Neural progenitor cell (in vitro differentiated cells): Measurements from ENCODE around the gene RBPMS2. TPM values are rescaled to one million over a fixed set of nuclear protein-coding genes. Genes with fewer than 3 reads are reported as not detected.

Experiments
- DNase-seq: peaks from one replicate; pipeline ENCODE4 v3.0.0-alpha.2; 2016; ENCODE audit warnings: low spot score
- H2AFZ ChIP-seq: fragments of 200-600 bp; sonication (generic); replicated peaks from 2 replicates; pipeline ENCODE4 v1.6.1; 2016; ENCODE audit warnings: antibody characterized with exemption
- H3F3A ChIP-seq: fragments of 200-600 bp; sonication (generic); 2 replicates; pipeline ENCODE4 v1.6.1; 2016; ENCODE audit warnings: antibody characterized with exemption, low read depth
- H3K27ac ChIP-seq: fragments of 200-600 bp; sonication (generic); 2 replicates; pipeline ENCODE4 v1.5.1; 2016; ENCODE audit warnings: mild to moderate bottlenecking
- H3K27me3 ChIP-seq: fragments of 200-600 bp; sonication (generic); 2 replicates; pipeline ENCODE4 v1.6.1; 2016; ENCODE audit warnings: mild to moderate bottlenecking, moderate library complexity
- H3K36me3 ChIP-seq: fragments of 200-600 bp; sonication (generic); 2 replicates; pipeline ENCODE4 v1.5.1; 2016
- H3K4me1 ChIP-seq: fragments of 200-600 bp; sonication (generic); 2 replicates; pipeline ENCODE4 v1.6.1; 2016; ENCODE audit warnings: mixed run types
- H3K4me2 ChIP-seq: fragments of 200-600 bp; sonication (generic); 2 replicates; pipeline ENCODE4 v1.6.1; 2016
- H3K4me3 ChIP-seq: fragments of 200-600 bp; sonication (generic); 2 replicates; pipeline ENCODE4 v1.5.1; 2016
- H3K79me2 ChIP-seq: fragments of 200-600 bp; sonication (generic); 2 replicates; pipeline ENCODE4 v1.6.1; 2016; ENCODE audit warnings: low read depth
- H3K9ac ChIP-seq: fragments of 200-600 bp; sonication (generic); 2 replicates; pipeline ENCODE4 v1.6.1; 2016
- H3K9me3 ChIP-seq: fragments of 200-600 bp; sonication (generic); 2 replicates; pipeline ENCODE4 v1.5.1; 2016; ENCODE audit warnings: low read depth
- H4K20me1 ChIP-seq: fragments of 200-600 bp; sonication (generic); 2 replicates; pipeline ENCODE4 v1.6.1; 2016; ENCODE audit warnings: low read depth
- H3K27ac Mint-ChIP-seq: 3 replicates; pipeline ENCODE4 v1.8.0; 2021; ENCODE audit warnings: mixed read lengths
- H3K27me3 Mint-ChIP-seq: 2 replicates; pipeline ENCODE4 v1.8.0; 2022; ENCODE audit warnings: low read depth, mild to moderate bottlenecking, inconsistent platforms, moderate library complexity, mixed read lengths; ENCODE audit not compliant: insufficient read depth
- H3K36me3 Mint-ChIP-seq: 3 replicates; pipeline ENCODE4 v1.8.0; 2021; ENCODE audit warnings: mixed read lengths
- H3K4me1 Mint-ChIP-seq: 3 replicates; pipeline ENCODE4 v1.8.0; 2021; ENCODE audit warnings: mixed read lengths
- H3K4me3 Mint-ChIP-seq: 3 replicates; pipeline ENCODE4 v1.8.0; 2021; ENCODE audit warnings: mild to moderate bottlenecking, moderate library complexity, mixed read lengths
- H3K9me3 Mint-ChIP-seq: 3 replicates; pipeline ENCODE4 v1.8.0; 2020; ENCODE audit warnings: mixed read lengths
- CTCF ChIP-seq: fragments of 200-600 bp; sonication (generic); IDR thresholded peaks from 2 replicates; pipeline ENCODE4 v1.5.1; 2017; ENCODE audit warnings: antibody characterized with exemption, mild to moderate bottlenecking
- EZH2 ChIP-seq: fragments of 200-600 bp; sonication (generic); IDR thresholded peaks from 2 replicates; pipeline ENCODE4 v1.6.1; 2017; ENCODE audit warnings: antibody characterized with exemption, mild to moderate bottlenecking, moderate library complexity
- EZH2phosphoT487 ChIP-seq: fragments of 200-600 bp; sonication (generic); IDR thresholded peaks from 2 replicates; pipeline ENCODE4 v1.6.1; 2017; ENCODE audit warnings: antibody characterized with exemption
- total RNA-seq: library from RNA; depleted of rRNA; stranded (reverse); fragments of >200 nt; gene quantifications from 2 replicates; pipeline ENCODE4 v1.2.3, GENCODE V29; 2015; ENCODE audit warnings: low replicate concordance

RBPMS2 gene
- total RNA-seq, 1 donor from 2014 or later: 0.15 TPM

DNA sequence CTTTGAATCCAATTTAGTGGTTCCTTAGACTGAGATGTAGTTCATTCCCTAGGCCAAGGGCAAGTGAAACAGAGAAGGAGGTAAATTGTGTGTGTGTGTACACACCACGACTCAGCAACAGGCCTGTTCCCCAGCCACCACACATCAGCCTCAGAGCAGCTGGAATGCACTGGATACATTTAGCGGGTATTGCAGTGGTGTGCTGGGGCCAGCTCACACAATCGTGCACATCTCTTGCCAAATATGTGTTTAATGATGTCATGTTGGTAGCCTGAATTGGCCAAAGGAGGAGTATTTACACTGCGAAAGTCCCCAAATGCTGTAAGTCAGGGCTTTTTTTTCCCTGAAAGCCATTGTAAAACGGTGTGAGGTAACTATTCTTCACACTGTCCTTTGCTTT lies 82.3 kb downstream of the RBPMS2 start:
- DNase-seq: no peak
- Histone ChIP-seq H3K36me3 (peaks cover 12% of the 10 kb centered on the region), H3F3A (peaks cover 35% of the 10 kb centered on the region), H3K4me1 (peaks cover 25% of the 10 kb centered on the region), H3K27ac (no peak overlapping the region), H3K9ac (no peak overlapping the region), H3K4me2 (no peak overlapping the region), H4K20me1 (peaks cover 96% of the 10 kb centered on the region), H3K4me3 (no peak overlapping the region), H3K27me3 (no peaks in the 10 kb centered on the region), H3K79me2 (peaks cover 73% of the 10 kb centered on the region), H3K9me3 (no peaks in the 10 kb centered on the region), H2AFZ (no peak overlapping the region)
- peaks cover 8% of the 10 kb centered on the region for H3K27me3 Mint-ChIP-seq
- peaks cover 42% of the 10 kb centered on the region for H3K36me3 Mint-ChIP-seq
- H3K4me1 Mint-ChIP-seq: peaks cover 33% of the 10 kb centered on the region
- H3K9me3 Mint-ChIP-seq: no peaks in the 10 kb centered on the region
- no peak overlapping the region for H3K4me3 Mint-ChIP-seq
- no peak overlapping the region for H3K27ac Mint-ChIP-seq
- no peak for TF ChIP-seq CTCF
- no peak for TF ChIP-seq EZH2phosphoT487
- TF ChIP-seq EZH2: no peak

DNA sequence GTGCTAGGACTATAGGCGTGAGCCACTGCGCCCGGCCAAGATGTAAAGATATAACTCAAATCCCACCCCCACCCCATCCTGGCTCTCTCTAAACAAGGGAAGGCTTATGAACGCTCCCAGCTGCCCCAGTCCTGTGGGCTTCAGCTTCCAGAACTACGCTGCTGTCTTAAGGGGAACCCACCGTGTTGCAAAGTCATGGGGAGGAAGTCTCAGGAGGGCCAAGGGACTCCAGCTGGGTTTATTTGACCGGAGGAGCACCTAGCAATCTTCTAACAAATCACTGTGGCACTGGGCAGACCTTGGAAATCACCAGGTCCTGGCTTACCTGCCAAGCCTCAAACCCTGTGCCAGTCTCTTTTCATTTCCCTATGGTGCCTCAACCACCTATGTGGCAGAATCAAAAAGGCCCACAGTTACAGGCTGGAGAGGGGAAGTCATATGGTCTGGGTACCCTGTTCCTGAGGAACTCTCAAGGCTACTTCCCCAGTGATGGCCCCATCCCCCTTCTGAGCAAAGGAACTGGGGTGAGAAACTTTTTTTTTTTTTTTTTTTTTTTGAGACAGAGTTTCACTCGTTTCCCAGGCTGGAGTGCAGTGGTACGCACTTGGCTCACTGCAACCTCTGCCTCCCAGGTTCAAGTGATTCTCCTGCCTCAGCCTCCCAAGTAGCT lies 83.4 kb downstream of the RBPMS2 start:
- Mint-ChIP-seq H3K4me3 (no peak overlapping the region), H3K9me3 (no peaks in the 10 kb centered on the region), H3K27me3 (peaks cover 8% of the 10 kb centered on the region), H3K36me3 (peaks cover 46% of the 10 kb centered on the region), H3K4me1 (peaks cover 39% of the 10 kb centered on the region), H3K27ac (no peak overlapping the region)
- H3F3A ChIP-seq: peaks cover 46% of the 10 kb centered on the region
- H3K9me3 ChIP-seq: no peaks in the 10 kb centered on the region
- H3K9ac ChIP-seq: no peak overlapping the region
- H2AFZ ChIP-seq: no peak overlapping the region
- TF ChIP-seq CTCF (no peak), EZH2 (no peak), EZH2phosphoT487 (no peak)
- peaks cover 62% of the 10 kb centered on the region for H3K79me2 ChIP-seq
- H3K4me3 ChIP-seq: no peak overlapping the region
- peaks cover 12% of the 10 kb centered on the region for H3K36me3 ChIP-seq
- H3K27ac ChIP-seq: no peak overlapping the region
- peaks cover 21% of the 10 kb centered on the region for H3K4me1 ChIP-seq
- H3K27me3 ChIP-seq: no peaks in the 10 kb centered on the region
- no peak for DNase-seq
- H3K4me2 ChIP-seq: no peak overlapping the region
- H4K20me1 ChIP-seq: peaks cover 96% of the 10 kb centered on the region

DNA sequence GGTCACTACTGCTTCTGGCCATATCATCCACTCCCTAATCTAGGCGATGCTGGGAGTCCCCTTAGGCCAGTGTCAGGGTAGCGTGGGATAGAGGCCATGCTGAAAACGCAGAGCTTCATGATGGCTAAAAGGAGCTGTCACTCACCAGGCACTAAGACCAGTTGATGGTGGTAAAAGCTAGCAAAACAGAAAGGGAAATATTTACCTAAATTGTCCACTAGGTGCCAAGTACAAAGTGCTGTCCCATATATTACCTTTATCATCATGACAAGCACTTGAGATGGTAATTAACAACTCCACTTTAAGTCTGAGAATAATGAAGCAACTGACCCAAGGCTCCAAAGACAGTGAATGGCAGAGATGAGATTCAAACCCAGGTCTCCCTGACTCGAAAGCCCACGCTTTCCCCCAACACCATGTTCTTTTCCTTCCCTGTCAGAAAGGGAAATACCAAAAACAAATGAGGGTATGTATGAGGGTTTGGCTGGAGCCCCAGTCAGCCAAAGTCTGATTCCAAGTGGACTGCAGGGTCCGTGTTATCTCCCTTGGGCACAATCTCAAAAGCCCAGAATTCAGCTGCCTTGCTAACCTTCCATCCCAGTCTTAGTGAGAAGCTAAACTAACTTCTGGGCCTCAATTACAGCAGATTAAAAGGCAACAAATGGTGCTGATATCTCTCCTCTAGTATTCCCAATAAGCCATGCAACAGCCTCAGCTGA lies 84.7 kb downstream of the RBPMS2 start:
- no peak overlapping the region for H3K4me3 Mint-ChIP-seq
- no peak overlapping the region for H3K4me2 ChIP-seq
- no peaks in the 10 kb centered on the region for H3K9me3 Mint-ChIP-seq
- H4K20me1 ChIP-seq: peaks cover 92% of the 10 kb centered on the region
- TF ChIP-seq CTCF: peak; percentile 6
- no peak for TF ChIP-seq EZH2
- H3K27ac Mint-ChIP-seq: peak overlapping the region; percentile 46
- H3K27me3 ChIP-seq: no peaks in the 10 kb centered on the region
- no peak overlapping the region for H3K27ac ChIP-seq
- peaks cover 49% of the 10 kb centered on the region for H3K79me2 ChIP-seq
- peaks cover 41% of the 10 kb centered on the region for H3K4me1 Mint-ChIP-seq
- H3K27me3 Mint-ChIP-seq: peaks cover 8% of the 10 kb centered on the region
- H3K9me3 ChIP-seq: no peaks in the 10 kb centered on the region
- H3K4me1 ChIP-seq: peaks cover 9% of the 10 kb centered on the region
- peaks cover 45% of the 10 kb centered on the region for H3K36me3 Mint-ChIP-seq
- peaks cover 12% of the 10 kb centered on the region for H3K36me3 ChIP-seq
- DNase-seq: no peak
- H3K9ac ChIP-seq: no peak overlapping the region
- H2AFZ ChIP-seq: no peak overlapping the region
- peaks cover 59% of the 10 kb centered on the region for H3F3A ChIP-seq
- H3K4me3 ChIP-seq: no peak overlapping the region
